Osteocyte (in vitro differentiated cells): Measurements from ENCODE around the gene VSIR. TPM values are rescaled to one million over a fixed set of nuclear protein-coding genes. Genes with fewer than 3 reads are reported as not detected.

Experiments
- DNase-seq: peaks from one replicate; pipeline ENCODE4 v3.0.0; 2021; ENCODE audit warnings: mixed read lengths; ENCODE audit not compliant: unreplicated experiment; ENCODE audit errors: extremely low spot score
- H3K27ac Mint-ChIP-seq: one replicate; pipeline ENCODE4 v1.8.0; 2021; ENCODE audit warnings: mild to moderate bottlenecking, mixed read lengths; ENCODE audit not compliant: unreplicated experiment
- H3K27me3 Mint-ChIP-seq: one replicate; pipeline ENCODE4 v1.8.0; 2021; ENCODE audit warnings: mixed read lengths; ENCODE audit not compliant: unreplicated experiment
- H3K36me3 Mint-ChIP-seq: one replicate; pipeline ENCODE4 v1.8.0; 2021; ENCODE audit warnings: mixed read lengths; ENCODE audit not compliant: unreplicated experiment
- H3K4me1 Mint-ChIP-seq: one replicate; pipeline ENCODE4 v1.8.0; 2021; ENCODE audit warnings: mixed read lengths; ENCODE audit not compliant: unreplicated experiment
- H3K4me3 Mint-ChIP-seq: one replicate; pipeline ENCODE4 v1.8.0; 2021; ENCODE audit warnings: mild to moderate bottlenecking, moderate library complexity, mixed read lengths; ENCODE audit not compliant: unreplicated experiment
- H3K9me3 Mint-ChIP-seq: one replicate; pipeline ENCODE4 v1.8.0; 2021; ENCODE audit warnings: mixed read lengths; ENCODE audit not compliant: unreplicated experiment
- total RNA-seq: library from RNA; stranded (reverse); gene quantifications from 2 replicates; pipeline ENCODE4 v1.2.1, GENCODE V29; 2021
- TF ChIP-seq, protein P1 (sequence below): fragments of 200-600 bp; sonication (generic); IDR thresholded peaks from 2 replicates; pipeline ENCODE4 v1.5.0; 2021; ENCODE audit warnings: antibody characterized with exemption, mild to moderate bottlenecking, moderate library complexity

The VSIR gene
- total RNA-seq, 1 donor from 2014 or later: 0.75 TPM

DNA sequence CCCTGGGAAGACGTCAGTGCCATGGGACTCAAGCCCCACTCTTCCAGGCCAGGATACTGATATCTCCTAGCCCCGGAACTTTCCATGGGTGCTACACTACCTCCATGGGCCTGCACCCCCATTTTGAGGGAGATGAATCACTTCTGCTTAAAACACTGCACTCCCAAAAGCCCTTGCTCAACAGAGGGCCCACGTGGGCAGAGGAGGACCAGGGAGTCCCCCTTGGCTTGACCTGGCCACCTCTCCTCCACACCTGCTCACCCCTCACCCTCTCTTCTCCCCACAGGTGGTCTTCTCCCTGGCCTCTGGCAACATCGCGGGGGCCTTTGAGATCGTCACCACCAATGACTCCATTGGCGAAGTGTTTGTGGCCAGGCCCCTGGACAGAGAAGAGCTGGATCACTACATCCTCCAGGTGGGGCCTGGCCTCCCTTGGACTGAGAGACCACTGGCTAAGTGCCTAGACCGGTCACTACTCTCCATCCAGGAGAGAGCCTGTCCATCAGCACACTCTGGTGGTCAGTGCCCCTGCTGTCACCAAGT is 33.9 kb downstream of the VSIR start:
- Mint-ChIP-seq H3K4me3 (no peak overlapping the region), H3K27me3 (peaks cover 2% of the 10 kb centered on the region), H3K36me3 (no peaks in the 10 kb centered on the region), H3K9me3 (no peaks in the 10 kb centered on the region), H3K27ac (no peak overlapping the region), H3K4me1 (no peaks in the 10 kb centered on the region)
- TF ChIP-seq, protein P1, sequence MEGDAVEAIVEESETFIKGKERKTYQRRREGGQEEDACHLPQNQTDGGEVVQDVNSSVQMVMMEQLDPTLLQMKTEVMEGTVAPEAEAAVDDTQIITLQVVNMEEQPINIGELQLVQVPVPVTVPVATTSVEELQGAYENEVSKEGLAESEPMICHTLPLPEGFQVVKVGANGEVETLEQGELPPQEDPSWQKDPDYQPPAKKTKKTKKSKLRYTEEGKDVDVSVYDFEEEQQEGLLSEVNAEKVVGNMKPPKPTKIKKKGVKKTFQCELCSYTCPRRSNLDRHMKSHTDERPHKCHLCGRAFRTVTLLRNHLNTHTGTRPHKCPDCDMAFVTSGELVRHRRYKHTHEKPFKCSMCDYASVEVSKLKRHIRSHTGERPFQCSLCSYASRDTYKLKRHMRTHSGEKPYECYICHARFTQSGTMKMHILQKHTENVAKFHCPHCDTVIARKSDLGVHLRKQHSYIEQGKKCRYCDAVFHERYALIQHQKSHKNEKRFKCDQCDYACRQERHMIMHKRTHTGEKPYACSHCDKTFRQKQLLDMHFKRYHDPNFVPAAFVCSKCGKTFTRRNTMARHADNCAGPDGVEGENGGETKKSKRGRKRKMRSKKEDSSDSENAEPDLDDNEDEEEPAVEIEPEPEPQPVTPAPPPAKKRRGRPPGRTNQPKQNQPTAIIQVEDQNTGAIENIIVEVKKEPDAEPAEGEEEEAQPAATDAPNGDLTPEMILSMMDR: no peak
- DNase-seq: no peak

DNA sequence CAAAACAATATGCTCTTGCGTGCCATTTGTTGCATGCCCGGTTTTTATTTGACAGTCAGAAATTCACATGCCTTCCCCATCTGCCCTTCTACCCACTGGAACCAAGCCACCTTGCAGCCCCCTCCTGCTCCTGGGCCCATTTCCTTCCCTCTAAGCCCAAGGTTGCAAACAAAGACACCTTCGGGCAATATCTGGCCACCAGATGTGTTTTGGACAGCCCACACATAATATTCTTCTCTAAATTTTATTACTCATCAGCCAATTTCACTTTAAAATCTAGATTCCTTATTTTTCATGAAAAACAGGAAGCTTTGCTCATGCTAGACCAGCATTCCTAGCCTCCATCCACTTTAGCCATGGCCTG is 35.5 kb downstream of the VSIR start:
- Mint-ChIP-seq H3K4me1 (no peaks in the 10 kb centered on the region), H3K36me3 (no peaks in the 10 kb centered on the region), H3K27ac (no peak overlapping the region), H3K9me3 (no peaks in the 10 kb centered on the region), H3K4me3 (no peak overlapping the region), H3K27me3 (peaks cover 9% of the 10 kb centered on the region)
- DNase-seq: no peak
- TF ChIP-seq, protein P1: no peak

DNA sequence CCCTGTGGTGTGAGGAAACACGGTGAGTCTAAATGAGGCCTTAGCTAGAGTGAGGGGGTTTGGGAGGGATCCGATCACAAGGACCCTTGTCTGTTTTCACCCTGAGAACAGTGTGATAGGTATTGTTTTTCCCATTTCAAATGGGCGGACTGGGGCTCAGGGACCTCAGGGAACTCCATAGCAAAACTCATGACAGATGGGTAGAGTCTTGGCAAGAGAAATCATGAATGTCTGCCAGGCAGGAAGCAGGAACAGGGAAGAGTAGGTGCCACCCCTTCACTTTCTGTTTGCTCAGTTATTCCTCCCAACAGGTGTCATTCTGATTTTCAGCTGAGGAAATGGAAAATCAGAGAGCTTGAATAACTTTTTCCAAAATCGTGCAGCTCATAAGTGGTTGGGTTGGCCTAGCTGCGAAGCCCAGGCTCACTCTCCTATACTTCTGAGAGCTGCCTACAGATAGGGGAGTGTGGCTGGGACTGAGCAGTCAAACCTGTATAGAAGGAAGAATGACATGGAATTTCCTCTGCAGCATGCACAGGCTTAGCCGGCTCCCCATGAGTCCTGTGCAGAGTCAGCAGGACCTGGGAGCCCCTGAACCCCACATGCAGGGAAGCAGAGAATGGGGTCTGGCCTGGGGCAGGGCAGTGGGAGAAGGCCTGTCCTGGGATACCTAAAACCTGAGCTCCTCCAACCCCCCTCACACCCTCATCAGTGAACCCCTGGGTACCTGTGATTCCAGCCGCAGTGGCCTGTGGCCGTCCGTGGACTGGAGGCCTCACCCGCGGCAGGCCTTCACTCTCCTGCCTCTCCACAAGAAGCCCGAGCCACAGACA is 36.1 kb downstream of the VSIR start:
- no peak overlapping the region for H3K4me3 Mint-ChIP-seq
- peaks cover 12% of the 10 kb centered on the region for H3K27me3 Mint-ChIP-seq
- no peaks in the 10 kb centered on the region for H3K36me3 Mint-ChIP-seq
- no peaks in the 10 kb centered on the region for H3K9me3 Mint-ChIP-seq
- DNase-seq: no peak
- no peak overlapping the region for H3K27ac Mint-ChIP-seq
- TF ChIP-seq, protein P1: no peak
- H3K4me1 Mint-ChIP-seq: no peaks in the 10 kb centered on the region

DNA sequence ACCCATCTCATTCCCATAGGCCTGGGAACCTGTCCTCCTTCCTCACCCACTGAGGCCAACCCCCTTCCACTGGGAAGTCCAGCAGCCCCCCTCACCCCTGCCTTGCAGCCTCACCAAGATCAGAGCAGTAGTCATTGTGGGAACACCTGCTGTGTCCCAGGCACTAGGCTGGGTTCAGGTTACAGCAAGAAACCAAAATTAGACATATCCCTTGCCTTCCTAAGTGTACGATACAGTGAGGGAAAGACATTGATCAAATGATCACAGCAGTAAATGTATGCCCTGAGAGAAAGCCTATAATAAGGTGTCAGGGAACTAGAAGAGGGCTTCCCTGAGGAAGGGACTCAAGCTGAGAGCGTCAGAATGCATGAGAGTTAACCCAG is 36.8 kb downstream of the VSIR start:
- Mint-ChIP-seq H3K27ac (no peak overlapping the region), H3K27me3 (peaks cover 12% of the 10 kb centered on the region), H3K4me3 (no peak overlapping the region), H3K4me1 (no peaks in the 10 kb centered on the region), H3K9me3 (no peaks in the 10 kb centered on the region), H3K36me3 (no peaks in the 10 kb centered on the region)
- DNase-seq: no peak
- TF ChIP-seq, protein P1: no peak

DNA sequence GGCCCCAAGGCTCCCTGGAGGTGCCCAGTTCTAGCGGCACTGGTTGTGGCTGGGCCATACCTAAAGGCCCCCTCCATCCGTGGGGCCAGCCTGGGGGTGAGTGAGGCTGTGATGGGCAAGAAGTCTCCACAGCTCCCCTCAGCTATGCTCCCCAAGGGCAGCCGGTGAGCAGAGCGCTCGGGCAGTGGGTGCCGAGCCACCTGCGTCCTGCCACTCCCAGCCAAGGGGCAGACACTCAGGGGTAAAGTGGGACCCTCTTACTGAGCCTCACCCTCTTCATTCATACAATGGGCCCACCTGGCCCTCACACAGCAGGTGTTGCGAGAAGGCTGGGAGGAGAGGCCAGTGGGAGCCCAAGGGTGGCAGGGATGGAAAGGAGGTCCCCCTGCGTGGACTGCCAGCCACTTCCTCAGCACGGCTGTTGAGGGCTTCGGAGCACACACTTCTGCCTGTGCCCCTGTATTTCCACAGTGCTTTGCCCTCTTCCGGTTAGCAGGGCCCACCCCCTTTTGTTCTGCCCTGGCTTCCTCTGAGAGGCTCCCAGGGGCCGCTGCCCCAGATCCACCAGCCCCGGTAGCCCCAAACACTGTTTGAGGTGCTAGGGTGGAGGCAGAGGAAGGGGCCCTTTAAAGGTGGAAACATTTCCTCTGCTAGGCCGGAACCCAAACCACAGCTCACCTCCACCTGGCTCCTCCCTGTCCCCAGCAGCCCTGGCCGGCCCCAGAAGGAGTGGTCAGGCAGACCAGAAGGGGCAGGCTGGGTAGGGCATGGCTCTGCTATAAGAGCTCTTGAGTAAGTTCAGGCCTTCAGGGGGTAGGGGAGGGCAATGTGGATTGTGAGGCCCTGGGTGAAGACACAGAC is 37.4 kb downstream of the VSIR start:
- Mint-ChIP-seq H3K9me3 (no peaks in the 10 kb centered on the region), H3K4me1 (no peaks in the 10 kb centered on the region), H3K4me3 (no peak overlapping the region), H3K36me3 (no peaks in the 10 kb centered on the region), H3K27me3 (peaks cover 12% of the 10 kb centered on the region), H3K27ac (no peak overlapping the region)
- TF ChIP-seq, protein P1: no peak
- DNase-seq: no peak
